Psoas muscle (tissue), 8 donors: ENCODE data around the gene PARP15. TPM values are rescaled to one million over a fixed set of nuclear protein-coding genes. Genes with fewer than 3 reads are reported as not detected.

Source experiments
- ATAC-seq, 4 donors: fragments of 200-7000 bp; cut with Tn5 transposase; one replicate each; pipeline ENCODE4 v1.9.1; 2020; ENCODE audit warnings: moderate library complexity in 3 of 4, mild to moderate bottlenecking in 2 of 4
- DNase-seq, 2 donors: peaks; one replicate each; pipeline ENCODE4 v3.0.0-alpha.2; 2020
- H3K27ac ChIP-seq: fragments of 200-600 bp; one replicate; pipeline ENCODE4 v1.8.0; 2022
- H3K27me3 ChIP-seq, 3 donors: fragments of 200-600 bp in 1 of 3; one replicate each; pipeline versions ENCODE4 v1.6.1 to v1.8.0; 2013 to 2022; ENCODE audit warnings: low read length in 2 of 3, mild to moderate bottlenecking in 2 of 3, moderate library complexity in 1 of 3; ENCODE audit not compliant: insufficient read depth in 3 of 3
- H3K36me3 ChIP-seq, 2 donors: fragments of 200-600 bp in 1 of 2; one replicate each; pipeline versions ENCODE4 v1.6.1 to v1.8.0; 2013 to 2022; ENCODE audit warnings: low read depth in 1 of 2, mild to moderate bottlenecking in 1 of 2, moderate library complexity in 1 of 2; ENCODE audit not compliant: insufficient read depth in 1 of 2
- H3K4me1 ChIP-seq: fragments of 200-600 bp; one replicate; pipeline ENCODE4 v1.8.0; 2022
- H3K4me3 ChIP-seq: fragments of 200-600 bp; one replicate; pipeline ENCODE4 v1.8.0; 2022; ENCODE audit warnings: mild to moderate bottlenecking
- H3K9me3 ChIP-seq: fragments of 200-600 bp; one replicate; pipeline ENCODE4 v1.8.0; 2022
- CTCF ChIP-seq: fragments of 200-600 bp; IDR thresholded peaks from one replicate; pipeline ENCODE4 v1.8.0; 2022; ENCODE audit warnings: antibody characterized with exemption
- WGBS, 3 donors: extraction: QIAGEN DNeasy Blood & Tissue Kit; methylation state at CpG; one replicate each; pipeline versions ENCODE4 v1.1.6 to v1.1.7; 2013; 5-methylcytosine and 5-hydroxymethylcytosine counted together
- intact Hi-C, 2 donors: fragments of 100-400 bp; cut with DNase I; formaldehyde crosslinking; loops; one replicate each; pipeline versions ENCODE4 v1.11.0 to v1.14.2; 2022
- polyA plus RNA-seq, 3 donors: library from polyadenylated mRNA; stranded (reverse); fragments of 200-250 nt; gene quantifications; one replicate each; pipeline ENCODE4 v1.2.3, GENCODE V29; 2013
- total RNA-seq, 4 donors: library from RNA; stranded (reverse); fragmentation: NEBNext Ultra II Directional in 2 of 4; extraction: Animal tissue kit (Norgen Biotek cat#: 25700) in 2 of 4; gene quantifications; one replicate each; pipeline versions ENCODE4 v1.2.1 to v1.2.4, GENCODE V29; 2021 to 2023
- donor health status: healthy with polysubstance abuse.
- donor health status: DM: no; HTN: no; CAD: no; lungs with moderate emphysema.
- donor health status: Bipolar disorder and iron deficiency.
- donor health status: healthy.
- donor health status: DM: yes; HTN: yes; CAD: no.
- donor health status: DM: no; HTN: no; CAD: no.
- donor health status: DM: no; HTN: no; CAD: no.
- donor health status: DM: yes; HTN: yes; CAD: no.

The PARP15 gene
- total and polyA plus RNA-seq, 7 donors = 0.11 to 1.0 (median 0.34) TPM

GRCh38 chr3:122619040-122619439, 41.6 kb downstream of the PARP15 start:
- DNase-seq = no peak
- Histone ChIP-seq H3K4me1 (no peaks in the 10 kb centered on the region), H3K27me3 (no peaks in the 10 kb centered on the region), H3K4me3 (no peak overlapping the region), H3K9me3 (no peaks in the 10 kb centered on the region), H3K27ac (no peak overlapping the region), H3K36me3 (no peaks in the 10 kb centered on the region)
- TF ChIP-seq CTCF = no peak
- no peak for ATAC-seq
- intact Hi-C loops = no loop called here
- WGBS, 3 donors = 63 to 78% (median 66%) methylated on average over 4 of the region's 4 CpGs

GRCh38 chr3:122620399-122620798, 42.9 kb downstream of the PARP15 start:
- H3K4me3 ChIP-seq = no peak overlapping the region
- H3K36me3 ChIP-seq = no peaks in the 10 kb centered on the region
- H3K27me3 ChIP-seq = no peaks in the 10 kb centered on the region
- 72 to 77% (median 73%) methylated on average over 4 of the region's 4 CpGs for WGBS, 3 donors
- H3K27ac ChIP-seq = no peak overlapping the region
- DNase-seq (no peak), ATAC-seq (no peak)
- H3K9me3 ChIP-seq = no peaks in the 10 kb centered on the region
- intact Hi-C loops = no loop called here
- no peaks in the 10 kb centered on the region for H3K4me1 ChIP-seq
- TF ChIP-seq CTCF = no peak

- intact Hi-C loops = no loop called here
- Histone ChIP-seq H3K27ac (no peak overlapping the region), H3K4me1 (no peaks in the 10 kb centered on the region), H3K4me3 (no peak overlapping the region), H3K27me3 (no peaks in the 10 kb centered on the region), H3K9me3 (no peaks in the 10 kb centered on the region), H3K36me3 (no peaks in the 10 kb centered on the region)
- 37 to 59% (median 48%) methylated on average over 3 of the region's 3 CpGs for WGBS, 3 donors
- ATAC-seq (no peak), DNase-seq (no peak)
- no peak for TF ChIP-seq CTCF
Measured at GRCh38 chr3:122621112-122621511, 43.7 kb downstream of the PARP15 start.

GRCh38 chr3:122623031-122623829, 45.8 kb downstream of the PARP15 start:
- no peaks in the 10 kb centered on the region for H3K27me3 ChIP-seq
- no peaks in the 10 kb centered on the region for H3K36me3 ChIP-seq
- TF ChIP-seq CTCF = no peak
- ATAC-seq (no peak), DNase-seq (no peak)
- WGBS, 3 donors = 68 to 78% (median 75%) methylated on average over 8 of the region's 8 CpGs
- no peaks in the 10 kb centered on the region for H3K4me1 ChIP-seq
- H3K4me3 ChIP-seq = no peak overlapping the region
- no peaks in the 10 kb centered on the region for H3K9me3 ChIP-seq
- H3K27ac ChIP-seq = no peak overlapping the region
- intact Hi-C loops = no loop called here
